Activated naive CD4-positive, alpha-beta T cell treated with anti-CD3 and anti-CD28 coated beads, Interleukin-2, amount 50 U/mL, for 24 hours (primary cell): ENCODE results near the gene CAPN15.
A peak's percentile ranks its signal among the peaks of the same experiment; 100 is the strongest.
"Not testable (repeated sequence)": the region's sequence is repeated elsewhere in the genome, so short reads cannot be mapped to it uniquely, and the experiment has no call there.

ENCODE experiments used
- H3K27ac Mint-ChIP-seq: one replicate; pipeline ENCODE4 v1.8.0; 2021; ENCODE audit warnings: mild to moderate bottlenecking, mixed read lengths
- H3K27me3 Mint-ChIP-seq: one replicate; pipeline ENCODE4 v1.8.0; 2021; ENCODE audit warnings: mixed read lengths
- H3K36me3 Mint-ChIP-seq: one replicate; pipeline ENCODE4 v1.8.0; 2021; ENCODE audit warnings: mixed read lengths
- H3K4me1 Mint-ChIP-seq: one replicate; pipeline ENCODE4 v1.8.0; 2021; ENCODE audit warnings: mixed read lengths
- H3K4me3 Mint-ChIP-seq: one replicate; pipeline ENCODE4 v1.8.0; 2021; ENCODE audit warnings: mild to moderate bottlenecking, mixed read lengths
- H3K9me3 Mint-ChIP-seq: one replicate; pipeline ENCODE4 v1.8.0; 2021; ENCODE audit warnings: mixed read lengths

CAPN15 gene

GRCh38 chr16:527015-527903, at the start of gene CAPN15:
CAPN15 (plus strand) TSS chr16:527712; CDS start chr16:546839, 19,127 bp downstream.
- peak within 1 kb of the TSS; percentile 94 for H3K4me3 Mint-ChIP-seq
- no peaks in the 10 kb centered on the region for H3K27me3 Mint-ChIP-seq
- peak within 1 kb of the TSS; percentile 93 for H3K27ac Mint-ChIP-seq
- H3K36me3 Mint-ChIP-seq: peaks cover 7% of the 10 kb centered on the region
- H3K4me1 Mint-ChIP-seq: peaks cover 23% of the 10 kb centered on the region
- no peaks in the 10 kb centered on the region for H3K9me3 Mint-ChIP-seq

GRCh38 chr16:478287-478686, 49.2 kb upstream of the CAPN15 start:
- not testable (repeated sequence) for H3K9me3 Mint-ChIP-seq, H3K36me3 Mint-ChIP-seq, H3K4me3 Mint-ChIP-seq, H3K27me3 Mint-ChIP-seq, H3K27ac Mint-ChIP-seq, H3K4me1 Mint-ChIP-seq

- Mint-ChIP-seq H3K4me3 (no peak overlapping the region), H3K4me1 (no peaks in the 10 kb centered on the region), H3K27me3 (no peaks in the 10 kb centered on the region), H3K9me3 (no peaks in the 10 kb centered on the region), H3K27ac (no peak overlapping the region), H3K36me3 (no peaks in the 10 kb centered on the region)
These were observed 44.9 kb upstream of the CAPN15 start for GRCh38 chr16:482468-483185.

GRCh38 chr16:483341-484075, 44.0 kb upstream of the CAPN15 start:
- Mint-ChIP-seq H3K27ac (no peak overlapping the region), H3K4me3 (no peak overlapping the region), H3K9me3 (no peaks in the 10 kb centered on the region), H3K36me3 (no peaks in the 10 kb centered on the region), H3K27me3 (no peaks in the 10 kb centered on the region), H3K4me1 (no peaks in the 10 kb centered on the region)

- no peaks in the 10 kb centered on the region for H3K27me3 Mint-ChIP-seq
- no peak overlapping the region for H3K4me3 Mint-ChIP-seq
- H3K27ac Mint-ChIP-seq: no peak overlapping the region
- no peaks in the 10 kb centered on the region for H3K4me1 Mint-ChIP-seq
- peaks cover 2% of the 10 kb centered on the region for H3K36me3 Mint-ChIP-seq
- no peaks in the 10 kb centered on the region for H3K9me3 Mint-ChIP-seq
These were observed 37.9 kb upstream of the CAPN15 start for GRCh38 chr16:489606-490005.

- Mint-ChIP-seq H3K27me3 (no peaks in the 10 kb centered on the region), H3K9me3 (no peaks in the 10 kb centered on the region), H3K4me3 (no peak overlapping the region), H3K4me1 (peaks cover 4% of the 10 kb centered on the region), H3K27ac (no peak overlapping the region), H3K36me3 (peaks cover 2% of the 10 kb centered on the region)
These were observed 36.7 kb upstream of the CAPN15 start for GRCh38 chr16:490768-491167.

- H3K9me3 Mint-ChIP-seq: no peaks in the 10 kb centered on the region
- H3K4me3 Mint-ChIP-seq: no peak overlapping the region
- peaks cover 4% of the 10 kb centered on the region for H3K4me1 Mint-ChIP-seq
- peaks cover 2% of the 10 kb centered on the region for H3K36me3 Mint-ChIP-seq
- H3K27me3 Mint-ChIP-seq: no peaks in the 10 kb centered on the region
- H3K27ac Mint-ChIP-seq: no peak overlapping the region
These were observed 36.1 kb upstream of the CAPN15 start for GRCh38 chr16:491220-491919.

GRCh38 chr16:492211-492875, 35.2 kb upstream of the CAPN15 start:
- Mint-ChIP-seq H3K4me1 (peaks cover 4% of the 10 kb centered on the region), H3K27me3 (no peaks in the 10 kb centered on the region), H3K27ac (no peak overlapping the region), H3K9me3 (no peaks in the 10 kb centered on the region), H3K36me3 (peaks cover 2% of the 10 kb centered on the region), H3K4me3 (no peak overlapping the region)

- not testable (repeated sequence) for H3K4me3 Mint-ChIP-seq, H3K4me1 Mint-ChIP-seq, H3K9me3 Mint-ChIP-seq, H3K36me3 Mint-ChIP-seq, H3K27ac Mint-ChIP-seq, H3K27me3 Mint-ChIP-seq
These were observed 32.8 kb upstream of the CAPN15 start for GRCh38 chr16:494676-495075.

- no peaks in the 10 kb centered on the region for H3K27me3 Mint-ChIP-seq
- no peak overlapping the region for H3K27ac Mint-ChIP-seq
- no peak overlapping the region for H3K4me3 Mint-ChIP-seq
- H3K36me3 Mint-ChIP-seq: no peaks in the 10 kb centered on the region
- no peaks in the 10 kb centered on the region for H3K9me3 Mint-ChIP-seq
- H3K4me1 Mint-ChIP-seq: peaks cover 4% of the 10 kb centered on the region
These were observed 32.3 kb upstream of the CAPN15 start for GRCh38 chr16:495127-495748.

GRCh38 chr16:496097-496886, 31.2 kb upstream of the CAPN15 start:
- no peaks in the 10 kb centered on the region for H3K9me3 Mint-ChIP-seq
- no peak overlapping the region for H3K4me3 Mint-ChIP-seq
- no peaks in the 10 kb centered on the region for H3K27me3 Mint-ChIP-seq
- no peak overlapping the region for H3K27ac Mint-ChIP-seq
- no peaks in the 10 kb centered on the region for H3K36me3 Mint-ChIP-seq
- peaks cover 4% of the 10 kb centered on the region for H3K4me1 Mint-ChIP-seq

GRCh38 chr16:497258-497657, 30.3 kb upstream of the CAPN15 start:
- no peaks in the 10 kb centered on the region for H3K36me3 Mint-ChIP-seq
- no peaks in the 10 kb centered on the region for H3K27me3 Mint-ChIP-seq
- H3K9me3 Mint-ChIP-seq: no peaks in the 10 kb centered on the region
- H3K27ac Mint-ChIP-seq: no peak overlapping the region
- H3K4me3 Mint-ChIP-seq: no peak overlapping the region
- H3K4me1 Mint-ChIP-seq: peaks cover 4% of the 10 kb centered on the region

- Mint-ChIP-seq H3K9me3 (no peaks in the 10 kb centered on the region), H3K36me3 (no peaks in the 10 kb centered on the region), H3K4me1 (peaks cover 4% of the 10 kb centered on the region), H3K27me3 (no peaks in the 10 kb centered on the region), H3K4me3 (no peak overlapping the region), H3K27ac (no peak overlapping the region)
These were observed 27.6 kb upstream of the CAPN15 start for GRCh38 chr16:499924-500323.

- no peaks in the 10 kb centered on the region for H3K36me3 Mint-ChIP-seq
- no peak overlapping the region for H3K27ac Mint-ChIP-seq
- H3K27me3 Mint-ChIP-seq: no peaks in the 10 kb centered on the region
- H3K9me3 Mint-ChIP-seq: no peaks in the 10 kb centered on the region
- H3K4me1 Mint-ChIP-seq: no peaks in the 10 kb centered on the region
- no peak overlapping the region for H3K4me3 Mint-ChIP-seq
These were observed 26.8 kb upstream of the CAPN15 start for GRCh38 chr16:500709-501108.
